HG03460 (cell line): ENCODE data around the gene TCOF1.

Source experiments
- ATAC-seq: cut with Tn5 transposase; IDR thresholded peaks from one replicate; pipeline ENCODE4 v1.9.1; 2021; ENCODE audit not compliant: unreplicated experiment

TCOF1 gene

DNA sequence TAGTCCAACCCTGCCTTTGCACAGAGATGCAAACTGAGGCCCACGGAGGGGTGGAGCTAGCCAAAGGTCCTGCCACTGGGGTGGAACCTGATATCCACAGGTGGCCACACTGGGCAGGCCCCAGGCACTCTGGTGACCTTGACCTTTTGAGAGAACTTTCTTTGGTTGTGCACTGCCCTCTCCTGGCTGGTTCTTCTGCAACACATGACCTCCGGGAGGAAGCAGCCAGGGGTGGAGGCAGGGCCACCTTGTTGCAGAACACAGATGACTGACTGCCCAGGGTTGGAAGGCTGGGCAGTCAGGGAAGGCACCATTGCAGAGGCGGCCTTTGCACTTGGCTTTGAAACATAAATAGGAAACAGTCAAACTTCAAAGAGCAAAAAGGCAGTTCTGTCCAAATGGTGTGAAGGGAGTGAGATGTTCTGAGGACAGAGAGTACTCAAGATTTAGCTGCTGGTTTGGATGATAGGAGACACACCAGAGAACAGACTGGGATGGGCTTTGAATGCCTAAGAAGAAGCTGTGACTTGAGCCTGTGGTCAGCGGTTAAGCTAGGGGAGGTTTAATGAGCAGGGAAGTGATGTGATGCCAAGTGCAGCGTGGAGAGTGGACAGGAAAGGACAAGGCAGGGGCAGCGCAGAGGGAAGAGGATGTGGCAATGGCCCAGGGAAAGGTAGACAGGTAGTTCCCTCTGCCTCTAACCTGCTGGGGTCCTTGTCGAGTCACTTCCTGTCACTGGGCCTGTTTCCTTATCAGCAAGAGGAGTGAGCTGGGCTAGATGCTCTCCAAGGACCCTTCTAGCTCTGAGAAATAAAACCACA, 6.8 kb upstream of the TCOF1 start:
- ATAC-seq: peak; percentile 94

- ATAC-seq: no peak
Measured at GRCh38 chr5:150352244-150353031, 5.1 kb upstream of the TCOF1 start.

DNA sequence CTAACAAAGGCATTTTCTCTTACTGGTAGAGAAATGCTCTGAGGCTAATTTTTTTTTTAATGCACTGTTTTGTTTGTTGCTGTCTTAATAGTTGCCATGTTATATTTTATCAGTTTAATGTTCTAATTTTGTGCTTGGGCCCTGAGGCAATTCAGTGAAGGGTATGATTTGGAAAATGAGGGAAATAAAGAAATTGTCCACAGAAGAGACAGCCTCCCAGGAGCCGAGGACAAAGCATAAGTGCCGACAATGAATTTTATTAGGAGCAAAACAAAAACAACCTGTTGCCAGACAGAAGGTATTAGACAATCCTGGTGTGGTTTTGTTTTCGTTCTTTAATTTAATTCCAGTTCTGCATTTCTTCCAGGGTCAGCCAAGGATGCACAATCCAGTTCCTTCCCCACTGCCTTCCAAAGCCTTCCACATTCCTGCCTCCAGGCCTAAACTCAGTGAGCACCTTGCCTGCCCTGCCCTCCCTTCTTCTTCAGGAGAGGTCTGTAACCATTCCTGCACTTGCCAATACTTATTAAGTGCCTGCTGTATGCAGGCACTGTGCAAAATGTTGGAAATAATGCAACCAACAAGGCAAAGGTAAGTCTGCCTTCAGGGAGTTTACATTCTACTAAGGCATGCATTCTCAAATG, 4.3 kb upstream of the TCOF1 start:
- no peak for ATAC-seq

DNA sequence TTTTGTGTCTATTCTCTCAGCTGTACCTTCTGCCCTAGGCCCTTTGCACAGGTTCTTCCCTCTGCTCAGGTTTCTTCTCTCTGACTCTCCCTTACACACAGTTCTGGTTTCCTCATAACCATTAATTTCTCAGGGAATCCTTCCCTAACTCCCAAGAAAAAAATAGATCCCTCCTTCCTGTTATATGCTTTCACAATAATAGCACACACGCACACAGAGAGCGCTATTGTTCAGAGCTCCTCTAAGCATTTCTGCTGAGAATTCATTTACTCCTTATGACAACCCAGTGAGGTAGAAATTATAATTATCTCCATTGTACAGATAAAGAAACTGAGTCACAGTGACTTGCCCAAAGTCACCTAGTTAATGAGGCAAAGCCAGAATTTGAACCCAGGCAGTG, 1.7 kb upstream of the TCOF1 start:
- ATAC-seq: no peak

DNA sequence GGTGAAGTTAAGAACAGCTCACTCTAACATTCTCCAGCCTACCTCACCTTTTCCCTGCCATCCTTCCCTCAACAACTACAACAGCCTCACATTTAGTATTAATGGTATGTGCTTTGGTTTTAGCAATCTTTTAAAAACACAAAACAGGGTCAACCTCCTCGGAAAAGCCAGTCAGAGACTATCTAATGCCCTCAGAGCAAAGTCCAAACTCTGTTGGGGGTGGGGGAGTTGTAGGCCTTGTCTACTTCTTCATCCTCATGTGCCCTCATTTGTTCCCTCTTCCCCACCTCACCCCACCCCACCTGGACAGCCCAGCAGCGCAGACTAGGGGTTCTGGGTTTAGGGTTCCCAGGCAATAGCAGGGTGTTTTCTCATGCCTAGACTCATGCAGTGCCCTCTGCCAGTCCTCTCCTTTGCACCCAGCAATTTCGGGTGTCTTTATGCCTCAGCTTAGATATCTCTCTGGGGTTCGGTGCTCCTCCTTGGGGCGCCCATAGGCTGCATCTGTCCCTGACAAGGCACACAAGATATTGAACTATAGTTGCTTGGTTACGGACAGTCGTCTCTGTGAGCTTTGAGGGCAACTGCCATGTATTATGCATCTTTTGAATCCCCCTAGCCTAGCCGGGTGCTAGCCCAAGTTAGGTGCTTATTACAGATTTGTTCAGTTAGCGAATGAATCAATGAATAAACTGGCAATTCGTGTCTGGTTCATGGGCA, 762 bp upstream of the TCOF1 start:
- no peak for ATAC-seq

GRCh38 chr5:150358261-150359095, 981 bp downstream of the TCOF1 start:
- no peak for ATAC-seq

- no peak for ATAC-seq
Measured at GRCh38 chr5:150361301-150361700, 3.8 kb downstream of the TCOF1 start.

GRCh38 chr5:150363185-150363584, 5.7 kb downstream of the TCOF1 start:
- ATAC-seq: no peak

GRCh38 chr5:150364004-150364403, 6.5 kb downstream of the TCOF1 start:
- no peak for ATAC-seq

- ATAC-seq: no peak
Measured at GRCh38 chr5:150368526-150368925, 11.0 kb downstream of the TCOF1 start.

GRCh38 chr5:150372639-150373038, 15.1 kb downstream of the TCOF1 start:
- no peak for ATAC-seq

DNA sequence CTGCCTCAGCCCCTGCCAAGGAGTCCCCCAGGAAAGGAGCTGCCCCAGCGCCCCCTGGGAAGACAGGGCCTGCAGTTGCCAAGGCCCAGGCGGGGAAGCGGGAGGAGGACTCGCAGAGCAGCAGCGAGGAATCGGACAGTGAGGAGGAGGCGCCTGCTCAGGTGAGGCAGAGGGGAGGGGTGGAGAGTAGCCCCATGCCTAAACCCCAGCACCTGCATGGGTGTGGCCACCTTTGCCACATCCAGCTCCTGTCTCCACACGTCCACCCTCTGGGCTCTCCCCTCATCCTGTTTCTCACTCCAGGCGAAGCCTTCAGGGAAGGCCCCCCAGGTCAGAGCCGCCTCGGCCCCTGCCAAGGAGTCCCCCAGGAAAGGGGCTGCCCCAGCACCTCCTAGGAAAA, 17.2 kb downstream of the TCOF1 start:
- no peak for ATAC-seq

- no peak for ATAC-seq
Measured at GRCh38 chr5:150376799-150377771, 19.6 kb downstream of the TCOF1 start.

GRCh38 chr5:150377964-150378694, 20.6 kb downstream of the TCOF1 start:
- ATAC-seq: no peak

DNA sequence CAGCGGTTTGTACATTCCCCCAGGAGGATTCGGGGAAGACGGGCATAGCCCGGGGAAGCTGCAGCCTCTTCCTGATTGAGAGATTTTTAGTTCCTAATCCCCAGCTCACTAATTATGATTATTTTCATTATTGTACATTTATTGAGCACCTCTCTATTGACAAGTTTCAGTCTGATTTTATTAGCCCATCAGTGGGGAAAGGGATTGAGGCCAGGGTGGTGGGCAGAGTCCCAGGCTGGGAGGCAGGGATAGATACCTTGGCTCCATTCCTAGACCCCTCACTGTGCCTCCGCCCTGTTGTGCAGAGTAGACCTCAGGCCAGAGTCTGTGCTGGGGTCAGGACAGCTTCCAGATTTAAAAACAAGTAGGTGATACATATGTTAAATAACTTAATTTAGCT, 27.2 kb downstream of the TCOF1 start:
- ATAC-seq: no peak

DNA sequence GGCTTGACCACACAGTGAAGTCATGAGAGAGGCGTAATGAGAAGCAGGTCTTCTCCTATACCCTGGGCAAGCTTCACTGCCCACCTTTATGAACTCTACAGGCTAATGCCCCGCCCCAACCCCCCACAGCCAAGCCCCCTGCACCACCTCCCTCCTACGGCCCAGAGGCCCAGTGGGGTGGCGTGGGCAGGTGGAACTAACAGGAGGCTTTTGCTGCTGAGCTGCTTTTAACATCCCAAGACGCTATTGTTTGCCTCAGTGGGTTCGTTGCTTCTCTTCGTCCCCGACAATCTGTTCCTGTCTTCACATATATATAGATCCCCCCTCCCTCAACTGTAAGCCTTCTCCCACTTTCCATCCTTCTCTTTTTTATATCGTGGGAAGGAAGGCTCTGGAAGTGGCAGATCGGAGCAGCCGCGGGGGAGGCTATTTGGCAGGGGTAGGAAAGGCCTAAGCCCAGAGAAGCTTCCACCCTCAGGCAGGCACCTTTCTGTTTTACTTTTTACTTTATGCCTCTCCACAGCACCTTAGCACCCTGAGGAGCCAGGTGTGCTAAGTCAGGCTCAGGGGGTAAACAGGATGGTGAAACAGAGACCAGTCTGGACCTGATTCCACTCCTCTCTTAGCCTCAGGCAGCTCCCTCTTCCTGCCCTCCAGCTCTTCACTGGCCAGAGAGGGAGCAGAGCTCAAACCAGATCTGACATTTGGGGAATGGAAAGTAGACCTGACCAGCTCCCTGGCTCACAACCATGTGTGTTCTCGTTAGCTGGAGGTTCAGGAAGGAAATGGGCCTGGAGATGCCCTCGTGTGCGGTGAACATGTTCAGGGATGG, 28.7 kb downstream of the TCOF1 start:
- ATAC-seq: no peak

- no peak for ATAC-seq
Measured at GRCh38 chr5:150389531-150390266, 32.2 kb downstream of the TCOF1 start.
